Vagina (tissue), 2 donors: ENCODE data around the gene KCNJ1. TPM values are rescaled to one million over a fixed set of nuclear protein-coding genes. Genes with fewer than 3 reads are reported as not detected.

Experiments used
- DNase-seq, 2 donors: peaks; one replicate each; pipeline ENCODE4 v3.0.0-alpha.2; 2017; ENCODE audit errors: extremely low spot score in 2 of 2
- H3K27ac ChIP-seq: fragments of 200-600 bp; sonication (generic); one replicate; pipeline ENCODE4 v1.5.1; 2019
- H3K27me3 ChIP-seq: fragments of 200-600 bp; sonication (generic); one replicate; pipeline ENCODE4 v1.5.1; 2019
- H3K36me3 ChIP-seq, 2 donors: fragments of 200-600 bp; sonication (generic); one replicate each; pipeline ENCODE4 v1.5.1; 2017 to 2019
- H3K4me1 ChIP-seq: fragments of 200-600 bp; sonication (generic); one replicate; pipeline ENCODE4 v1.5.1; 2019
- H3K4me3 ChIP-seq, 2 donors: fragments of 200-600 bp; sonication (generic); 1 replicate in 1 of 2; 2 replicates in 1 of 2; pipeline ENCODE4 v1.5.1; 2016 to 2019
- H3K9me3 ChIP-seq: fragments of 200-600 bp; sonication (generic); one replicate; pipeline ENCODE4 v1.5.1; 2019
- CTCF ChIP-seq, 3 experiments: fragments of 450-650 bp in 2 of 3; fragments of 200-600 bp in 1 of 3; sonication (generic) in 1 of 3; IDR thresholded peaks; one replicate each; pipeline ENCODE4 v1.5.1; 2017 to 2019; ENCODE audit warnings: antibody characterized with exemption in 3 of 3, mild to moderate bottlenecking in 2 of 3, moderate library complexity in 2 of 3
- POLR2A ChIP-seq, 2 donors: fragments of 450-650 bp; IDR thresholded peaks; one replicate each; pipeline ENCODE4 v1.6.1; 2017; ENCODE audit warnings: antibody characterized with exemption in 2 of 2, mild to moderate bottlenecking in 2 of 2, moderate library complexity in 2 of 2
- POLR2AphosphoS5 ChIP-seq, 2 donors: sonication (generic); formaldehyde crosslinking; IDR thresholded peaks; one replicate each; pipeline ENCODE4 v1.9.0; 2017; ENCODE audit warnings: antibody characterized with exemption in 2 of 2, mild to moderate bottlenecking in 2 of 2, low read depth in 1 of 2; ENCODE audit not compliant: insufficient read depth in 1 of 2
- intact Hi-C: fragments of 100-400 bp; cut with DNase I; formaldehyde crosslinking; loops from one replicate; pipeline ENCODE4 v1.15.1; 2023
- total RNA-seq: library from RNA; depleted of rRNA; stranded (reverse); fragments of >200 nt; gene quantifications from one replicate; pipeline ENCODE4 v1.2.3, GENCODE V29; 2016

KCNJ1 gene
- total RNA-seq, 1 donor from 2014 or later, result 1.5 TPM

DNA sequence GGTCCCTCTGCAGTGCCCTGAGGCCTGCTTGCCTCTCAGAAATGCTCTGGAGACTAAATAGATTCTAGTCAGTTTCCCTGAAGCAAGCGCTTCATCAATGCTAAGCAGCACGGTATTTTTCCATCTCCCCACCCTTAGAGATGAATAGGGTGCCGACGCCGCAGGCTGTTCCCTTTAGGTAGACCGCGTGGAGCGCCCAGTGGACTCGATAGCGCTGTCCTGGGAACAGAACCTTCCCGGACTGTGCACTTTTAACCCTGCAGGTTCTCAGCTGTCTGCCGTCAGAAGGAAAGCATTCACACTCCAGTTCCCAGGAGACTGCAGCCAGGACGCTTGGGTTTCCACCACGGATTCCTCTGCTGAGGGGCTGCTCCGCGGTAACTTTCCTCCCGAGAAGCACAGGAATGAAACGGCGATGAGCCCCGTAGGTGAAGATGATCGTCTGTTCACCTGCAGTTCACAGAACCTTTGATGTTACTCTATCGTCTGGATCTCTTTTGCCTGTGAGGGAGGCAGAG is 9.1 kb upstream of the KCNJ1 start:
- no peaks in the 10 kb centered on the region for H3K4me1 ChIP-seq
- no peak overlapping the region for H3K4me3 ChIP-seq
- no peak overlapping the region for H3K27ac ChIP-seq
- no peaks in the 10 kb centered on the region for H3K9me3 ChIP-seq
- intact Hi-C loops, result no loop called here
- H3K36me3 ChIP-seq, result no peaks in the 10 kb centered on the region
- no peak for DNase-seq
- no peak for TF ChIP-seq CTCF (IDR thresholded peaks at IDR 0.05)
- TF ChIP-seq POLR2A (IDR thresholded peaks at IDR 0.05), result no peak
- no peak for TF ChIP-seq POLR2AphosphoS5 (IDR thresholded peaks at IDR 0.05; ENCODE audit: insufficient read depth in 1 of 2, low read depth in 1 of 2)
- no peaks in the 10 kb centered on the region for H3K27me3 ChIP-seq

- no peaks in the 10 kb centered on the region for H3K27me3 ChIP-seq
- no peaks in the 10 kb centered on the region for H3K36me3 ChIP-seq
- no peaks in the 10 kb centered on the region for H3K4me1 ChIP-seq
- H3K4me3 ChIP-seq, result no peak overlapping the region
- DNase-seq, result no peak
- intact Hi-C loops, result no loop called here
- no peak overlapping the region for H3K27ac ChIP-seq
- H3K9me3 ChIP-seq, result no peaks in the 10 kb centered on the region
- TF ChIP-seq POLR2AphosphoS5 (IDR thresholded peaks at IDR 0.05; ENCODE audit: insufficient read depth in 1 of 2, low read depth in 1 of 2) (no peak), CTCF (IDR thresholded peaks at IDR 0.05) (no peak), POLR2A (IDR thresholded peaks at IDR 0.05) (no peak)
Observed at GRCh38 chr11:128874427-128874826, 7.3 kb upstream of the KCNJ1 start.

DNA sequence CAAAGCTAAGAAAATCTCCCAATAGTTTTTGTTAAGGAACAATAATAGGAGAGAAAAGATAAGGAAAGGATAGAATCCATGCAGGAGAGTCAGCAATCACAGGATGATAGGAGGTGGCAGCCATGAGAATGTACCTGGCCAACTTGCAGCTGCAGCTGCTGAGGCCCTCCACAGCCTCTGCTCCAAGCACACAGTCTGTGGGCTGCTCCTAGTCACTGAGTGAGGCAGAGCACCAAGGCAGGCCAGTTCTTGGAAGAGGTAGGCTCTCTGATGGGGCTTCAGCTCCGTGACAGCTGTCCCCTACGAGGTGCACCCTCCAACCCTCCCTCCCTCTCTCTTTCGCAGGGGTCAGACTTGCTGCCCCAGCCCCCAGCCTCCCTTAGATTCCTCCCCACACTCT is 5.5 kb upstream of the KCNJ1 start:
- no peak for TF ChIP-seq POLR2A (IDR thresholded peaks at IDR 0.05)
- no peak for TF ChIP-seq CTCF (IDR thresholded peaks at IDR 0.05)
- no peak for TF ChIP-seq POLR2AphosphoS5 (IDR thresholded peaks at IDR 0.05; ENCODE audit: insufficient read depth in 1 of 2, low read depth in 1 of 2)
- H3K9me3 ChIP-seq, result no peaks in the 10 kb centered on the region
- H3K27me3 ChIP-seq, result no peaks in the 10 kb centered on the region
- intact Hi-C loops, result no loop called here
- H3K27ac ChIP-seq, result no peak overlapping the region
- H3K36me3 ChIP-seq, result no peaks in the 10 kb centered on the region
- DNase-seq, result no peak
- no peak overlapping the region for H3K4me3 ChIP-seq
- H3K4me1 ChIP-seq, result no peaks in the 10 kb centered on the region

GRCh38 chr11:128872094-128872493 is 5.0 kb upstream of the KCNJ1 start:
- H3K36me3 ChIP-seq, result no peaks in the 10 kb centered on the region
- H3K27ac ChIP-seq, result no peak overlapping the region
- no peaks in the 10 kb centered on the region for H3K4me1 ChIP-seq
- H3K9me3 ChIP-seq, result no peaks in the 10 kb centered on the region
- intact Hi-C loops, result no loop called here
- no peak for DNase-seq
- no peak overlapping the region for H3K4me3 ChIP-seq
- no peak for TF ChIP-seq POLR2A (IDR thresholded peaks at IDR 0.05)
- TF ChIP-seq POLR2AphosphoS5 (IDR thresholded peaks at IDR 0.05; ENCODE audit: insufficient read depth in 1 of 2, low read depth in 1 of 2), result no peak
- TF ChIP-seq CTCF (IDR thresholded peaks at IDR 0.05), result no peak
- H3K27me3 ChIP-seq, result no peaks in the 10 kb centered on the region

- no peaks in the 10 kb centered on the region for H3K27me3 ChIP-seq
- H3K27ac ChIP-seq, result no peak overlapping the region
- no peaks in the 10 kb centered on the region for H3K4me1 ChIP-seq
- H3K36me3 ChIP-seq, result no peaks in the 10 kb centered on the region
- intact Hi-C loops, result no loop called here
- no peaks in the 10 kb centered on the region for H3K9me3 ChIP-seq
- DNase-seq, result no peak
- no peak for TF ChIP-seq POLR2AphosphoS5 (IDR thresholded peaks at IDR 0.05; ENCODE audit: insufficient read depth in 1 of 2, low read depth in 1 of 2)
- no peak overlapping the region for H3K4me3 ChIP-seq
Observed at GRCh38 chr11:128871168-128871610, 4.1 kb upstream of the KCNJ1 start.
